GM12891 (cell line): ENCODE data around the gene PPT2.

ENCODE experiments used
- DNase-seq: peaks from one replicate; pipeline ENCODE4 v3.0.0; 2011; ENCODE audit warnings: low spot score; ENCODE audit not compliant: insufficient read length
- FAIRE-seq: peaks from 2 replicates; lab custom pipeline; 2011; peaks lifted over from hg19 to GRCh38; lab: Jason Lieb, UNC
- PAX5 ChIP-seq: IDR thresholded peaks from 2 replicates; pipeline ENCODE4 v1.6.1; 2011; ENCODE audit warnings: low read length, moderate library complexity, mild to moderate bottlenecking; ENCODE audit not compliant: insufficient read depth, severe bottlenecking
- POLR2A ChIP-seq: IDR thresholded peaks from 2 replicates; pipeline ENCODE4 v1.6.1; 2011; ENCODE audit warnings: low read depth, low read length, control low read depth
- POLR2AphosphoS5 ChIP-seq: IDR thresholded peaks from 2 replicates; pipeline ENCODE4 v1.6.1; 2011; ENCODE audit warnings: low read depth, low read length, control low read depth
- POU2F2 ChIP-seq: IDR thresholded peaks from 2 replicates; pipeline ENCODE4 v1.6.1; 2011; ENCODE audit warnings: low read depth, mild to moderate bottlenecking, control low read depth, low read length, moderate library complexity
- SPI1 ChIP-seq: IDR thresholded peaks from 2 replicates; pipeline ENCODE4 v1.6.1; 2011; ENCODE audit warnings: low read depth, low read length, control low read depth
- TAF1 ChIP-seq: IDR thresholded peaks from 2 replicates; pipeline ENCODE4 v1.6.1; 2011; ENCODE audit warnings: low read depth, low read length, control low read depth

The PPT2 gene

DNA sequence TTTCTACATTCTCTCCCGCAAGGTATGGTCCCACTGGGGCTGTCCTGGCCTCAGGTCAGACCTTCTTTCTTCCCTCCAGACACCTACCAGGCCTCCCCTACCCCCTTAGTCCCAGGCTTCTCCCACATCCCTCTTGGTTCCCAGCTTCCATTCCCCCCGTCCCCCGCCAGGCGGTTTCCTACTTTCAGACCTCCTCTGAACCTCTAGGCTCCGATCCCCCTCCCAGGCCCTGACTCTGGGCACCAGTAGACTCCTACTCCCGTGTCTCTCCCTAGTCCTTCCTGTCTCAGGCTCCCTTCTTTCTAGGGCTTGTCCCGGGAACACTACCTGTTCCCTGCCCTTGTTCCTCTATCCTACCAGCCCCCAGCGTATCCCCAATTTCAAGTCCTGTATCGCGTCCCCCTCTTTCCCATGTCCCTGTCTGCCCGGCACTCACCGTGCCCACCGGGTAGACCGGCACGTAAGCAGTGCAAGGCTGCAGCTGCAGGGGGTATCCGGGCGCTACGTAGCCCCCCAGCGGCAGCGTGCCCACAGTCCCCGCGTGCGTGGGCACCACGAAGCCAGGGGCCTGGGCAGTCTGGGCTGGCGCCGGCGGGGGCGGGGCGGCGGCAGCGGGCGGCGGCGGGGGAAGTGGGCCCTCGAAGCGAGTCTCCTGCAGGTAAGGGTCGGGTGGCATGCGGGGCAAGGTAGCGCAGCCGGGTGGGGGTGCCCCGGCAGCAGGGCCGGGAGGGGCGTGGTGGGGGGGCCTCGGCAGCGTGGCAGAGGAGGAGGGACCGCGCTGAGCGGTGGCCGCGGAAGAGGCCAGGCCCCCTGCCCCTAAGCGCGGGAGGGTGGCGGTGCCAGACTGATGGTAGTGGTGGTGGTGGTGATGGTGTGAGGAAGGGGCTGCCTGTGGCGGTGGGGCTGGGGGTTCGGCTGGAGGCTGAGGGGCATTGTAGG, 3.7 kb upstream of the PPT2 start:
- no peak for DNase-seq
- no peak for FAIRE-seq
- TF ChIP-seq PAX5 (no peak), POLR2AphosphoS5 (no peak), POLR2A (no peak), POU2F2 (no peak), SPI1 (no peak), TAF1 (no peak)

GRCh38 chr6:32151181-32151862, 2.6 kb upstream of the PPT2 start:
- no peak for TF ChIP-seq SPI1
- TF ChIP-seq POU2F2: no peak
- TF ChIP-seq POLR2AphosphoS5: no peak
- TF ChIP-seq POLR2A: no peak
- no peak for TF ChIP-seq PAX5
- DNase-seq (no peak), FAIRE-seq (no peak)

DNA sequence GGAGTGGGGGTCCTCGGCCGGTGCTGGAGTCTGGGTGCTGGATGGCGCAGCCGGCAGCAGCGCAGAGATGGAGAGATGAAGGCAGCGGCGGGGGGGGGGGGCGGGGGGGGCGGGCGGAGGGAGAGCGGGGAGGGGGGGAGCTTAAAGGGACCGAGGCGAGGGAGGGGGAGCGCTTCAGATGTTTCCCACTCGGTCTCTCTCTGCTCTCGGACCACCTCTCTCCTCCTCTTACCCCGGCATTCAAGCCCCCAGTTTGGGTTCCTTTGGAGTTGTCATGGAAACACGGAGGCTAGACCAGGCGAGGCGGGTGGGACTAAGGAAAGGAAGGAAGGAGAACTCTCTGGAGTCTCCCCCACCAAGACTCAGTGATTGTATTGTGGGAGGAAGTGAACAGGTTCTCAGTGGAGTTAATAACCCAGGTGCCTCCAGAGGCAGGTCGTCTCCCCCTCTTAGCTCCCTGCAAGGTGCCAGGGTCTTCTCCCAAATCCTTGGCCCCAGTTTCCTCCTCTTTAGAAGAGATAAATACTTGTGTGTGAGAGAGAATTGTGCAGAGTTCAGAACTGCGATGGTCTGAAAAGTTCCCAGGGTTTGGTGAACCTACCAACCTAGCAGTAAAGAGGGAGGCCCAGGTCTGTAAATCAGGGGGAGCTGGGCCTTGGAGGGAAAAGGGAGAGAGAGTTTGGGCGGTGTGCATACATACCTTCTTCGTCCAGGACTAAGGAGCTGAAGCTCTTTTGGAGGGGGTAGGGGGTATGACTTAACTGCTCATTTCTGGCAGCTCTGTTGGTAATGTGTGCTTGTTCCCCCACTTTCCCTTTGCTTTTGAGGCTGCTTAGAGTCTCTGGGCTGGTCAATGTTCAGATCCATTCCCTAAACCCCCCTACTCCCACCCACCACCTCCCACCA, 1.8 kb upstream of the PPT2 start, which contains the start of gene PRRT1:
Gene PRRT1 (minus strand): TSS at position 77 of the 906 bp plus-strand sequence. CDS start 112 bp downstream, outside the sequence.
- DNase-seq: no peak
- TF ChIP-seq SPI1: 0 out of 2 replicates have a peak, but pooled peaks have one; percentile 24
- TF ChIP-seq POLR2A: no peak
- no peak for TF ChIP-seq TAF1
- FAIRE-seq: no peak

GRCh38 chr6:32152769-32153563, 975 bp upstream of the PPT2 start:
- DNase-seq (no peak), FAIRE-seq (no peak)
- no peak for TF ChIP-seq PAX5

- FAIRE-seq (peak; percentile 82), DNase-seq (peak; percentile 83)
- TF ChIP-seq POLR2AphosphoS5: no peak
- TF ChIP-seq SPI1: peak; percentile 46
Observed at GRCh38 chr6:32154514-32155161, 697 bp downstream of the PPT2 start.

DNA sequence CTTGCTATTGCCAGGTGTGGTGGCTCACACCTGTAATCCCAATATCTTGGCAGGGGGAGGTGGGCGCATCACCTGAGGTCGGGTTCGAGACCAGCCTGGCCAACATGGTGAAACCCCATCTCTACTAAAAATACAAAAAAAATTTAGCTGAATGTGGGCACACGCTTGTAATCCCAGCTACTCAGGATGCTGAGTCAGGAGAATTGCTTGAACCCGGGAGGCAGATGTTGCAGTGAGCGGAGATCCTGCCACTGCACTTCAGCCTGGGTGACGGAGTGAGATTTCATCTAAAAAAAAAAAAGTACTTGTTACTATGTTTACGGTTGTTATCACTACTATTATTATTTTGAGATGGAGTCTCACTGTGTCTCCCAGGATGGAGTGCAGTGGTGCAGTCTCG, 3.0 kb downstream of the PPT2 start:
- FAIRE-seq: no peak
- TF ChIP-seq POLR2A (no peak), SPI1 (no peak)
- DNase-seq: no peak

DNA sequence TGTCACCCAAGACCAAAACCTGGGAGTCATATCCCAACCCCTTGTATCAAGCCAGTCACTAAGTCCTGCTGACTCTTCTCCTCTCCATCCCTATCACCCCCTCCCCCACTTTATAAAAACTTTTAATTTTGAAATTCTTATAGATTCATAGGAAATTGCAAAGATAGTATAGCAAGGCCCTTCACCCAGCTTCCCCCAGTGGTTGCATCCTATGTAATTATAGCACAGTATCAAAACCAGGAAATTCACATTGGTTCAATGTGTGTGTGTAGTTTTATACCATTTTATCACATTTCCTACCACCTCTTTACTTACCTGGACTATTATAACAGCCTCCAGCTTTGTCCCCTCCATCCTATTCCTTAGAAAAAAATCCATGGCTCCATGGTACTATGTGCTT, 4.1 kb downstream of the PPT2 start:
- no peak for FAIRE-seq
- no peak for TF ChIP-seq SPI1
- no peak for TF ChIP-seq PAX5
- TF ChIP-seq POLR2AphosphoS5: no peak
- no peak for TF ChIP-seq POU2F2
- TF ChIP-seq POLR2A: no peak

DNA sequence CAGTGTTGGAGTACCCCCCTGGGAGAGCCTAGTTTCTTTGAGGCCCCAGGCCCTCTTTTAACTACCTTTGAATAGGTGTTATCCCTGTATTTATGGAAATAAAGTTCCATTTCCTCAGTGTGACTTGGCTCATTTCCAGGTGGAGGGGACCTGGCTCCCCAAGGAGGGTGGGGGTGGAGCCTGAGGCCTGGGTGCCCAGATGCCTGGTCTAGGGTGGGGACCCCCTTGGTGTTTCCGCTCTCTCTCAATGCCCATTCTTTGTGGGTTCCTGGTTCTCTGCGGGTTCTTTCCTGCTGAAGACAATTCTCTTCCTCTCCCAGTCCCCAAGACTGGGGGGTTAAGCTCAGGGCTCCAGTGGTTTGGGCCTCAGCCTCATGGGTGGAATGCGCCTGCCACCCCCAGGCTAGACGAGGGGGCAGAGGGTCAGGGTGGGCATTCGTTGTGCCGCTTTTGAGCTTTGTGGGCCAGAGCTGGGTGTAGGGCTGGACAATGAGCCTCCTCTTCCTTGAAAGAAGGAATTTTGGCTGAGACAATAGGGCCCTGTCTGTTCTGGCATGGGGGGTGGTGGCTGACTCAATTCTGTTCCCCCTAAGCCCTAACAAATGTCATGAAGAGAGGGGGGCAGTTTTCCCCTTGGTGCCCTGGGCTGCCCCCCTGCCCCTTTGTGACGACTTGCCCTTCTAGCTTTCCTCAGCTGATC, 9.8 kb downstream of the PPT2 start:
- no peak for FAIRE-seq

More for the DNA sequence above, 4.1 kb downstream of the PPT2 start:
- DNase-seq: no peak

More for the DNA sequence above, 9.8 kb downstream of the PPT2 start:
- TF ChIP-seq POLR2AphosphoS5 (no peak), SPI1 (no peak), TAF1 (no peak)
- DNase-seq: no peak
